MM.1S (cell line): ENCODE results near the gene DNAJC5.
"Not testable (repeated sequence)": the region's sequence is repeated elsewhere in the genome, so short reads cannot be mapped to it uniquely, and the experiment has no call there.

ENCODE experiments used
- DNase-seq: peaks from one replicate; pipeline ENCODE4 v3.0.0-alpha.2; 2015
- H2AFZ ChIP-seq: fragments of 300-600 bp; sonication (generic); 2 replicates; pipeline ENCODE4 v1.6.0; 2016; ENCODE audit warnings: antibody characterized with exemption, low read length
- H3F3A ChIP-seq: fragments of 300-600 bp; sonication (generic); 2 replicates; pipeline ENCODE4 v1.6.1; 2016; ENCODE audit warnings: mild to moderate bottlenecking, antibody characterized with exemption, low read length, moderate library complexity, mixed read lengths; ENCODE audit not compliant: insufficient read depth
- H3K27ac ChIP-seq: fragments of 300-600 bp; sonication (generic); 2 replicates; pipeline ENCODE4 v1.5.1; 2016; ENCODE audit warnings: mild to moderate bottlenecking, low read length
- H3K27me3 ChIP-seq: fragments of 300-600 bp; sonication (generic); replicated peaks from 2 replicates; pipeline ENCODE4 v1.6.0; 2016; ENCODE audit warnings: low read length; ENCODE audit not compliant: insufficient read depth
- H3K36me3 ChIP-seq: fragments of 300-600 bp; sonication (generic); replicated peaks from 2 replicates; pipeline ENCODE4 v1.6.1; 2016; ENCODE audit warnings: mild to moderate bottlenecking, low read length, mixed read lengths; ENCODE audit not compliant: insufficient read depth
- H3K4me1 ChIP-seq: fragments of 300-600 bp; sonication (generic); 2 replicates; pipeline ENCODE4 v1.6.1; 2016; ENCODE audit warnings: low read length, mixed read lengths
- H3K4me2 ChIP-seq: fragments of 300-600 bp; sonication (generic); 2 replicates; pipeline ENCODE4 v1.6.0; 2016; ENCODE audit warnings: low read depth, low read length
- H3K4me3 ChIP-seq: fragments of 300-600 bp; sonication (generic); 2 replicates; pipeline ENCODE4 v1.5.1; 2016; ENCODE audit warnings: low read length, mixed read lengths
- H3K79me2 ChIP-seq: fragments of 300-600 bp; sonication (generic); 2 replicates; pipeline ENCODE4 v1.6.1; 2016; ENCODE audit warnings: mixed run types, low read length, mixed read lengths
- H3K9ac ChIP-seq: fragments of 300-600 bp; sonication (generic); 2 replicates; pipeline ENCODE4 v1.6.1; 2016; ENCODE audit warnings: low read length, mixed read lengths
- H3K9me2 ChIP-seq: fragments of 300-600 bp; sonication (generic); replicated peaks from 2 replicates; pipeline ENCODE4 v1.6.1; 2016; ENCODE audit warnings: mild to moderate bottlenecking, low read length, mixed read lengths; ENCODE audit not compliant: insufficient read depth
- H3K9me3 ChIP-seq: fragments of 300-600 bp; sonication (generic); replicated peaks from 2 replicates; pipeline ENCODE4 v1.6.1; 2016; ENCODE audit warnings: mild to moderate bottlenecking, low read length, mixed read lengths; ENCODE audit not compliant: insufficient read depth
- H4K20me1 ChIP-seq: fragments of 300-600 bp; sonication (generic); 2 replicates; pipeline ENCODE4 v1.6.1; 2016; ENCODE audit warnings: mild to moderate bottlenecking, low read length, moderate library complexity, mixed read lengths; ENCODE audit not compliant: insufficient read depth
- CTCF ChIP-seq: fragments of 300-600 bp; sonication (generic); IDR thresholded peaks from 2 replicates; pipeline ENCODE4 v1.5.1; 2016; ENCODE audit warnings: antibody characterized with exemption, low read length, mixed read lengths
- EZH2 ChIP-seq: fragments of 300-600 bp; sonication (generic); optimal IDR thresholded peaks from 2 replicates; pipeline ENCODE3; 2017; ENCODE audit warnings: low read depth, mild to moderate bottlenecking, antibody characterized with exemption, low read length, mixed read lengths
- EZH2phosphoT487 ChIP-seq: fragments of 300-600 bp; sonication (generic); IDR thresholded peaks from 2 replicates; pipeline ENCODE4 v1.6.1; 2018; ENCODE audit warnings: antibody characterized with exemption, low read length

Gene DNAJC5

GRCh38 chr20:63974402-63975200 is 79.7 kb downstream of the DNAJC5 start:
- Histone ChIP-seq H3K9me2 (no peaks in the 10 kb centered on the region), H3F3A (peaks cover 6% of the 10 kb centered on the region), H3K4me2 (no peak overlapping the region), H3K4me1 (peaks cover 3% of the 10 kb centered on the region; the same call in 1 of the 2 replicates), H3K27ac (no peak overlapping the region), H3K79me2 (no peaks in the 10 kb centered on the region), H3K9me3 (no peaks in the 10 kb centered on the region), H3K27me3 (peaks cover 5% of the 10 kb centered on the region; the same call in 1 of the 2 replicates), H3K36me3 (no peaks in the 10 kb centered on the region), H4K20me1 (no peaks in the 10 kb centered on the region), H2AFZ (no peak overlapping the region), H3K4me3 (no peak overlapping the region), H3K9ac (no peak overlapping the region)
- TF ChIP-seq EZH2phosphoT487, result no peak
- TF ChIP-seq EZH2, result no peak
- TF ChIP-seq CTCF, result no peak
- no peak for DNase-seq

GRCh38 chr20:63976511-63976910 is 81.6 kb downstream of the DNAJC5 start:
- H3K36me3 ChIP-seq, H3K9ac ChIP-seq, DNase-seq, H3K9me2 ChIP-seq, H3K79me2 ChIP-seq, H2AFZ ChIP-seq, H3K27ac ChIP-seq, H3K27me3 ChIP-seq, H3K4me3 ChIP-seq, H4K20me1 ChIP-seq, H3K9me3 ChIP-seq, H3K4me2 ChIP-seq: not testable (repeated sequence)
- Histone ChIP-seq H3F3A (peaks cover 17% of the 10 kb centered on the region), H3K4me1 (peaks cover 13% of the 10 kb centered on the region)

- H3K9ac ChIP-seq, result no peak overlapping the region
- peaks cover 16% of the 10 kb centered on the region for H3K79me2 ChIP-seq
- H3F3A ChIP-seq, result peaks cover 17% of the 10 kb centered on the region
- H2AFZ ChIP-seq, result no peak overlapping the region
- DNase-seq, result no peak
- H3K4me3 ChIP-seq, result no peak overlapping the region
- TF ChIP-seq EZH2phosphoT487, result no peak
- TF ChIP-seq CTCF, result no peak
- TF ChIP-seq EZH2, result no peak
- no peaks in the 10 kb centered on the region for H3K9me2 ChIP-seq
- H3K4me1 ChIP-seq, result peaks cover 13% of the 10 kb centered on the region
- no peaks in the 10 kb centered on the region for H3K27me3 ChIP-seq
- H3K36me3 ChIP-seq, result no peaks in the 10 kb centered on the region
- H3K4me2 ChIP-seq, result no peak overlapping the region
- no peaks in the 10 kb centered on the region for H4K20me1 ChIP-seq
- H3K27ac ChIP-seq, result no peak overlapping the region
- H3K9me3 ChIP-seq, result no peaks in the 10 kb centered on the region
Measured at GRCh38 chr20:63976980-63977738, 82.2 kb downstream of the DNAJC5 start.
